ENCODE results near the gene WDR77.

Gene WDR77

DNA sequence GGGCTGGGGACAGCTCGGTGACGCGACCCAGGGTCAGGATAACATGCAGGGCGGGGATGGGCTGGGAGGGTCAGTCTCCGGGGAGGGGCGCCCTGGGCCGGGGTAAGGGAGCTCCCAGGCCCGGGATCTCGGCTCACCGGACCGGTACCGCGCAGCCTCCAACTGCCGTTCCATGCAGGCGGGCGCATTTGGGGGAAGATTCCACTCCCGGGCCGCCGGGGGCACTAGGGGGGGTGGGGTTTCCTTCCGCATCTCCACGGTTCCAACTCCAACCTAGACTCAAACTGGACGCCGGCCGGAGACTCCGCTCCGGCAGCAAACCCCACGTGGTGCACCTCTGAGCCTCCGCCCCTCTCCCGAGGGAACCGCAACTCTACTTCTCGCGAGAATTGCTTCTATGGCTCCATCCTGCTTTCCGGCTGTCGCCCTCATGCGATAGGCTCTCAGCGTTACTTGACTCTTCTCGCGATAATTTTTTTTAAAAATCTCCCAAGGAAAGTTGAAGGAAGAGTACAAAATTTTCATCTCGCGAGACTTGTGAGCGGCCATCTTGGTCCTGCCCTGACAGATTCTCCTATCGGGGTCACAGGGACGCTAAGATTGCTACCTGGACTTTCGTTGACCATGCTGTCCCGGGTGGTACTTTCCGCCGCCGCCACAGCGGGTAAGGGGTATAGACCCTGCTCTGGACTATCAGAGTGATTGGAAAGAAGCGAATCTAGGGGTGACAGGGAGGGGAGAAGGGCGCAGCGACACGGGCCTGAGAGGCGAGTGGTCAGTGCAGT is at the start of gene WDR77, which contains the start of gene ATP5PB:
Gene WDR77 (minus strand): TSS at position 339 of the 785 bp plus-strand sequence. CDS start 87 bp downstream, at position 252.
Gene ATP5PB (plus strand): TSS at position 547 of the 785 bp plus-strand sequence. CDS start 78 bp downstream, at position 625.
- DNase-seq (ENCODE audit: low read depth, low spot score), result peak; percentile 95

GRCh38 chr1:111497592-111497991 is 48.5 kb upstream of the WDR77 start:
- DNase-seq (ENCODE audit: low read depth, low spot score), result no peak

DNA sequence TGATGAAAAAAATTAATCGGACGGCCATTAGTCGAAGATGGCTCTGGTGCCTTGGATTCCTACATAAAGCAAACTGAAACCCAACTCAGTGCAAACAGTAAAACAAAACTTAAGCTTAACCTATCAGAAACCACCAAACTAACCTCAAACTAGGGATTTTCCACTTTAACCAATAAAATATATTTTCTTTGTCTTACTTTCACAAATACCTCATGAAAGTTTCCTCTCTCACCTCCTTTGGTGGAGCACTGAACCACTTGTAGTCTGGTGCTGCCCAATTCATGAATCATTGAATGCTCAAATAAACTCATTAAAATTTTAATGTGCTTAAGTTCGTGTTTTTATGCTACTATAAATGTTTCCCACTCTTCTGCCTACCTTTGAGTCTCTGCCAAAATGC is 47.3 kb upstream of the WDR77 start:
- no peak for DNase-seq (ENCODE audit: low read depth, low spot score)

DNA sequence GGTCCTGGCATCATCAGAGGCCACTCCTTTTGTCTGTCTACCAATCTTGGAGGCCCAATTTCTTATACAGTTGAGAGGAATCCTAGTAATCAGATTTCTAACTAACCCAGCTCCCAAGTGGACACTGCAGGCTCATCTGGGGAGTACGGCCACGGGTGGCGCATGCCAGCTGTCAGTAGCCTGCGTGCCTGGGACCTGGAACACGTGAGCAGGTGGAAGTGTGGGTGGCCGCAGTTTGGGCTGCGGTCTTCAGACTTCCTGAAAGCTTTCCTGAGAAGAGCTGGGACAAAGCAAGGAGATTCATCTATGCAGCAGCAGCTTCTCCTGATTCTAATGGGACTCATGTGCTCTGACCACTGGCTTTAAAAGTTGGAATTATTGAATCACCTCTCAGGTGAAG is 42.0 kb upstream of the WDR77 start:
- no peak for DNase-seq (ENCODE audit: low read depth, low spot score)

DNA sequence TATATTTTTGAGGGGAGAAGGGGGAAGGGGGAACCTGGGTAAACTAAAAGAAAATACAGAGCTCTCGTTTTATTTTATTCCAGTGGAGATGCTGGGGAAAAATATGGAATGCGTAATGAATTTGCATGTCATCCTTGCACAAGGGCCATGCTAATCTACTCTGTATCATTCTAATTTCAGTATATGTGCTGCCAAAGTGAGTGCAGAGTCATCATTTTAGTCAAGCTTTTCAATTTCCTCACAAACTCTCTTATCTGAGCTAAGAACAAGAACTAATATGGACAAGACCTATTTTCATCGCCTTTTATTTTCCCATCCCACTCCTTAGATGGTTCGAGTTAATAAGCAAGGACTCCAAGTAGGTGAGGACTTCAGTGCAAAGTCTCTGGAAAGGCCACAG is 41.2 kb upstream of the WDR77 start:
- no peak for DNase-seq (ENCODE audit: low read depth, low spot score)

DNA sequence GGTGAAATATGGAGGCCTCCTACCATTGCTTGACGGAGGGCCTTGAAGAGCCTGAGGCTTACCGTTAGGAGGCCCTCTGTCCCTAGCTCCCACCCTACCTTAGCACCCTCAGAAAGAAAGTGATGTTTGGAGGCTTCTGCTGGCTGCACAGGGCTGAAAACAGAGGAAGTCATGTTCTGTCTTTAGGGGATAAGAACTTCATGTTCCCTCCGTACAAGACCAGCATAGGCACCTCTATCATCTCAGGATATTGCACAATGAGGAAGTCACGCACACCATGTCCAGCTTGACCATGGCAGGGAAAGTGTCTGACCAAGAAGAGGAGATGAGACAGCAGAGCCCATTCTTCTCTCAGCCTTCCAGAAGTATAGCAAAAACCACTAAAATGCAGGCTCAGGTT is 40.5 kb upstream of the WDR77 start:
- no peak for DNase-seq (ENCODE audit: low read depth, low spot score)

DNA sequence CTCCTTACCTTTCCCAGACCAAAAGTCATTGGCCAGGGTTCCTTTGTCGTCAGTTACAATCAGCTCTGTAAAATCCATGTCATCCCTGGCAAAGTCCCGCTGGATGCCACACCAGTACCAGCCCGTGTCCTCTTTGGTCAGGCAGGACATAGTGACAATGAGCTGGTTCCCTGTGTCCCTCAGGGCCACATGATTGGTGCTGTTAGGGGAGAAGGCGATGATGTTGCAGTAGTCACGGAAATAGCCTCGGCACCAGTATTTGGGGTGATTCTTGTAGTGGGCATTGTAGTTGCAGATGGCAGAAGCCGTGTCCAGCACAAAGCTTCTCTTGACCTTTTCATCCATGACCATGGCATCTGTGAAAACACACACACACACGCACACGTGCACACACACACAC is 39.6 kb upstream of the WDR77 start:
- DNase-seq (ENCODE audit: low read depth, low spot score), result no peak

DNA sequence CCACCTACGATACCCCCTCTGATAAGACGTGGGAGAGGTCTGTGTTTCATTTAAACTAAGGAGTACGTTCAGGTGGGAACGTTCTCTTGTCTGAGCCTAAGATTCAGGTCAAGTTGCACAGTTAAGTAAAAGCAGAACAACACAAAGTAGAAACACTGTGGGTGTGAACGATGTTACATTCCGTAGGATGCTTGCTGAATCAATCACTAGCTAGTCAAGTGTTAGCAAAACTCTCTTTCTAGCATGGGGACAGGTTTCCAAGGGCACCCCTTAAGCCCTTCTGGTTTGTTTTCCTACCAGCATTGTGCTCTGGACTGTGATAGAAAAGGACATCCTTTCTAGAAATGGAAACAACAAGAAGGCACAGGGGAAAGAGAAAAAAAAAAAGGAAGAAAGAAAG is 38.1 kb upstream of the WDR77 start:
- no peak for DNase-seq (ENCODE audit: low read depth, low spot score)

DNA sequence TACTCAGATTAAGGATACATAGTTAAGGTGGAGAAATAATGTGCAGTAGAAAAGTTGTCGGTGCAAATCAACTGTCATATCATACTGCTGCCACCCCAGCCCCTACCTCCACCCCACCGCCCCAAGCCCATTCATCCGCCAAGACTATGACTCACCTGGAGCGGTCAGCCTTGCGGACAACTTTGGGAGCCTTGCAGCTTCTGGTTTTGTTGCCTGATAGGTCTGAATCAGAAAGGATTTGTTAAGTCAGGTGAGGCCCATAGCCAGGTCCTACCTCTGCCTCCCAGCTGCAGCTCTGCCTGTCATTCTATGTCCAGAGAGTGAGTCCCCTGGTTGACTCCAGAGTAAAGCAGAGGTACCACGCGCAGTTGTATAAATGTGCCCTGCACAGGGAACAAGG is 37.4 kb upstream of the WDR77 start:
- DNase-seq (ENCODE audit: low read depth, low spot score), result no peak

GRCh38 chr1:111484391-111485026 is 35.5 kb upstream of the WDR77 start:
- DNase-seq (ENCODE audit: low read depth, low spot score), result no peak

DNA sequence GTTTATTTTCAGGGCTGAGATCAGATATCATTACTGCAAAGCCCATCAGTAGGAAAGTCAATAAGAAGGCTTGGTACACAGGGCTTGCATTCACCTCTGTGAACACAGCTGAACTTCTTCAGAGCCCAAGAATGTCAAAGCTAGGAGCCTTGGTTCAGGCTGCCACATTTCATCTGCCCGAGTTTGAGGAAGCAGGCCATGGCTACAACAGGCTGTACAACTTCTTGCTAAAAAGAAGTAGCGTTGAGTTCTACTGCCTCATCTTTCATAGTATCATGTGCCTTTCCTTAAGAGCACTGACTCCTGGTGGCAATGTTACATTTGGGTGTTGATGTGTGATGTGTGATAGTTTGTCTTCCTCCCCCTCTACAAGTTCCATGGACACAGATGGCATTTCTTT is 34.8 kb upstream of the WDR77 start:
- no peak for DNase-seq (ENCODE audit: low read depth, low spot score)

DNA sequence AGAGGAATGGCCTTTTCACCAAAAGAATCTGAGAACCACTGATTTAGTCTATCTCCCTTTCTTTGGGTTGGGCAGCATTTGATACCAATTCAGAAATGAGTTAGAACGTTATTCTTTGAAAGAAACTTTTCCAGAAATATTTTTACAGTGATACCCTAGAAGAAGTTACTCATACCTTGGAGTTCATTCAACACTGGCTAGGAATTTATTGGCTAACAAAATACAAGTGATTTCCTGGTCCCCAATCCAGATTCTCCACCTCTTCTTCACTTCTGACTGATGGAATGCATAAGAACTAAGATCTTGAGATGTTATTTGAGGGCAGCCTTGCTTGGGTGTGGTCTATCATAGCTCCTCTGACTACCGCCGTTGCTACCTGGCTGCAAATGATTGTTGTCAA is 34.1 kb upstream of the WDR77 start:
- DNase-seq (ENCODE audit: low read depth, low spot score), result no peak

DNA sequence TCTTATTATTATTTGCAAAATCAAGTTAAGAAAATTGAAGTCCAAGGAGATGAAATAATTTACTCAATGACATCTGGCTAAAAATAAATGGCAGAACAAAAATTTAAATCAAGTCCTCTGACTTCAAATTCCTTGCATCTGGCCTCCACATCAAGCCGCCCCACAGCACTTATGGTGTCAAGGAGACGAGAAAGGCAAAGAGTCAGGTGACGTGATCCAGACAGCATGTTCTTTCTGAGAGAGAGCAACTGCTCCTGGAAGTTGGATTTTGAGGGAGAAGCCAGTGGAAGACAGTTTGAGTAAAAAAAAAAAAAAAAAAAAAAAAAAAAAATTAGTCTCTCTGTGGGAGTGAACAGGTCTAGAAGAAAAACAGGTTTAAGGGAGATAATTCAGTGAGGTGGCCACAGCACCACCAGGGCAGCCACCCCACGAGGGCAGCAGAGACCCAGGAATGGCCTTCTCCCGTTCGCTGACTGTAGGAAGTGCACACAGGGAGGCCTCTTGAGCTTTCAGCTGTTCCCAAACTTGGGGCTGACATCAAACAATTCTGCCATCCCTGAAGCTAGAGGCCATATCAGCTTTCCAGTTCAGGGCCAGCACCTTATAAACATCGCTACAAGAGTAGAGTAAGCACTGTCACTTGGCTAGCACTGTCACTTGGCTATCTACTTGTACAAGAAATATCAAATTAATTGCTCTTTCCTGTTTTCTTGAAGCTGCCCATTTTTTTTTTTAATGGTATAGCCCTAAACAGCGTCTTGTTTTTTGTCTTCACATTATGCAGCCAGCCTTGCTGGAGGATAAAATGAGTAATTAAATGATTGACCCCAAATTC is 32.5 kb upstream of the WDR77 start:
- no peak for DNase-seq (ENCODE audit: low read depth, low spot score)

DNA sequence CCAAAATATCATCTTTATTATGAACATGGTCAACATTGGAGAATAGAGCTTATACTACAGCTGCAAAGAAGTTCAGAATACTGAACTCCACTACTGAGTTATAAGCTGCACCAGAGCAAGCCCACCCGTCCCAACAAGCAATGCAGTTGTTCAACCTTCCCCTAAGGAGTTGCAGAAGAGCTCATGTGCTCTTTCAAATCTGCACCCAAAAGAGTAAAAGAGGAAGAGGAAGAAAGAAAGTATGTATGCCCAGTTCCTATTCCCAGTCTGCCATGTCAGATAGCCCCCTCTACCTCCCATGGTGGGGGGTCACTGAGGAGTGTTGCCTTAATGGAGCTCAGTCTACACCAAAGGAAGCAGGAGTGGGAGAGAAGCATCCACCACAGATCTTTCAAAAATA is 31.6 kb upstream of the WDR77 start:
- no peak for DNase-seq (ENCODE audit: low read depth, low spot score)

GRCh38 chr1:111476761-111477309 is 27.8 kb upstream of the WDR77 start:
- DNase-seq (ENCODE audit: low read depth, low spot score), result no peak

GRCh38 chr1:111476214-111476613 is 27.2 kb upstream of the WDR77 start:
- DNase-seq (ENCODE audit: low read depth, low spot score), result no peak

DNA sequence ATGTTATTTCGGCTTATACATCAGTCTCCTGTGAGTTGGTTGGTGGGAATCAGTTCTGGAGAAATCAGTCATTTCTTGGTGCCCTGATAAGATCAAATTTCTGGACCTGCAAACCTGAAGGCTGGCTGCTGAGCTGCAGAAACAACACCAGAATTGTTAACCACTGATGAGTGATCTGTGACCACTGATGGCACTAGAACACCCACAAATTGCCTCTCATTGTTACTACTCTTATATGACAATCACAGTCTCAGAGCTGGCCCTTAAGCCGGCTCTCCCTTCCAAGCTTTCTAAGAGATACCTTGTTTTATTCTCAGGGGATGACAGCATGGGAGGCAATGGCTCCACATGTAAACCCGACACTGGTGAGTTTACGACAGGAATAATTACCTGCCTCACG is 26.6 kb upstream of the WDR77 start:
- DNase-seq (ENCODE audit: low read depth, low spot score), result no peak

DNA sequence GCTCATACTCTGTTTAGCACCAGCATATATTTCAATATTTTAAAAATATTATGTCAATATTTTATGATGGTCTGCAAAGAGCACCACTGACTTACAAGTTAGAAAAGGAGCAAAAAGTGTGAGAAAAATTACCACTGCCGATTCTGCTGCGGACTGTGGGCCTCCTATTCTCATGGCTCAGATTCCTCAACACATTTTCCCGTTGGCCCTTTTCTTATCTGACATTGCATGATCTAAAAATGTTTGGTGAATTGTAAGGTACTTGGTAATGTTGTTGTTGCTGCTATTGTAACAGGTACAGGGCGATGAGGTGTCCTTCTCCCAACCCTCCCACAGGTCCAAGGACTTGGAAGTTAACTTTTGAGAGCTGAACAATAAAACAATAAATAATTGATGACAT is 25.5 kb upstream of the WDR77 start:
- no peak for DNase-seq (ENCODE audit: low read depth, low spot score)

- no peak for DNase-seq (ENCODE audit: low read depth, low spot score)
Measured at GRCh38 chr1:111474106-111474505, 25.1 kb upstream of the WDR77 start.

- no peak for DNase-seq (ENCODE audit: low read depth, low spot score)
Measured at GRCh38 chr1:111471538-111471937, 22.5 kb upstream of the WDR77 start.

- no peak for DNase-seq (ENCODE audit: low read depth, low spot score)
Measured at GRCh38 chr1:111471012-111471411, 22.0 kb upstream of the WDR77 start.

DNA sequence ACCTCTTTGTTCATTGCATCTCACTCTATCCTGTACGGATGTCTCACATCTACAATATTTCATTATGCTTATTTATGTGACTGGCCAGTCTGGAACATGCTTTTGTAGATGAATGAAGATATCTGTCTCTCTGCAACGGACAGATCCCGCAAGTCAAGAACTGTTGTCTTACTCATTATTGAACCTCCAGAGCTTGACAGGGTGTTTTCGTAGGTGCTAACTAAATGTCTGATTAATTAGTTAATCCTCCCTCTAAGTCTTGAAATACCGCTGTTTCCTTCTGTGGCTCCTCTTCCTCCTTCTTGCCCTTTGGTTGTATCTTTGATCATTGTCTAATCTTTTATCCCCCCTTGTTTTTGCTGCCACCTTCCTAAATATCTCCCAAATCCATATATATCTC is 21.5 kb upstream of the WDR77 start:
- DNase-seq (ENCODE audit: low read depth, low spot score), result no peak

Measured in brain pericyte (primary cell).